ENCODE results near the gene LRRC59.
A peak's percentile ranks its signal among the peaks of the same experiment; 100 is the strongest.

The LRRC59 gene

DNA sequence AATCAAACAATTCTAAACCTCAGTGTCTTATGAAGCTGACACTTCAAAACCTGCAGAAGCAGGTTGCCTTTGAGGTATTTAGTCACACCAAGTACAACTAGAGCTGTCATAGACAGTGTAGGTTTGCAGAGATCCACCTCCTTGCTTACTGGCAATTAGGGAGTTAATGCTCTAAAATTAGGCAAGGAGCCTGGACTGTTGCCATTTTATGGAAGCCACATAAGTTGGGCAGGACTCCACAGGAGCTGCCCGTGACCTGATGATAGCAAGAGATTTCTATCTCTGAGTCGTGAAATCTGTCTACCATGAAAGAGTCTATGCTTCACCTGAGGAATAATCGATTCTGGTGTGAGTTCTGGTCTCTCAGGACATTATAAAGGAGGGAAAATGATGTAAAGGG lies 15.4 kb downstream of the LRRC59 start:
- DNase-seq: no peak

DNA sequence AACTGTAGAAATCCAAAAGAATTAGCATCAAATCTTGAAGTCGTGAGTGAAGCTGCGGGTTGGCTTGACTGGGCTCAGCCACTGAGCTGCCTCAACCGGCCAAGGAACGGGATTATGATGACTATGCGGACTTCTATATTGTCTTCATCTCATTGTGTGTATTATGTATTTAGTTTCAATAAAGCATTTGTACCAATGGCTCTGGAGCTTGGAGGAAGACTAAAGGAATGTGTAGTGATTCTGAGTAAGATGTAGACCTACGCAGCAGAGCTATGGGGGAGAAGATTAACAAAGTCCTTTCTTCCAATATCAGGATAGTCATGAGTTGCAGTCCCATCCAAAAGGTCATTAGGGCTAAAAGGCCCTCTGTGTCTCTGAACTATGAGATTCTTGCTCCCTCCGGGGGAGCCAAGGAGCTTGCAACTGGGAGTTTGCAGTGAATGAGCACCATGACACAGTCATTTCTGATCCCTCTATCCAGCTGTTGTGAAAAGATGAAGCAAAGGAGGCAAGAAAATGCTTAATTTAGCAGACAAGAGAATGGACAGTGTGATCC lies 16.0 kb downstream of the LRRC59 start:
- no peak for DNase-seq

DNA sequence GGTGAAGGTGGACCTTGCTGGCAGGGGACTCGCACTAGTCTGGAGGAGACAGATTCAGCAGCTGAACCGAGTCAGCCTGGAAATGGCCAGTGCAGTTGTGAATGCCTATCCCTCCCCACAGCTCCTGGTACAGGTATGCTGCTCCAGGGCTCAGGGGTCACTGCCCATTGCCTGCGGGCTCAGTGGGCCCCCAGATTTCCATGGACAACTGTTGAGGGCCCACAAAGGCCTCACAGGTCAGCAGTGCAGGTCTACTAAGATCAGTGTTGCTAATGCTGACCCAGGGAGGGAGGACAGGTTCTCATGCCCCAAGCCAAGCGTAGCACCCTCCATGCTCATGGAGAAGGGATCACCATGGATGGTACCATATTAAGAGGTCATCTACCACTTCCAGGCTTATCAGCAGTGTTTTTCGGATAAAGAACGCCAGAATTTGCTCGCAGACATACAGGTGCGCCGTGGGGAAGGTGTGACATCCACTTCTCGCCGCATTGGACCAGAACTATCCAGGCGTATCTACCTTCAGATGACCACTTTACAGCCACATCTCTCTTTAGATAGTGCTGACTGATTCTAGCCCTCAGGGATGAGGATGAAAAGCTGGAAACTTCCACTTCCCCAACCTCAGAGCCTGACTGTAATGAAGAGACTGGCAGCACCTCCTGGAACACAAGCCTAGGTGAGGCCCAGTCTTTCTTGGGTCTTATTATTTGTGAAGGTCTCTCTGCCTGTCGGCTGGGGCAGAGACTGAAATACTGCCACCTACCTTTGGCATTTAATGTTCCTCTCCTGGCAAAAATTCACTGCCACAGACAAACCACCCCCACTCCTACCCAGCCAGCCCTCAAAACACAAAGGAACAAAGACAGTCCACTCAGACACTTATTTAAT lies 16.7 kb downstream of the LRRC59 start:
- DNase-seq: no peak

DNA sequence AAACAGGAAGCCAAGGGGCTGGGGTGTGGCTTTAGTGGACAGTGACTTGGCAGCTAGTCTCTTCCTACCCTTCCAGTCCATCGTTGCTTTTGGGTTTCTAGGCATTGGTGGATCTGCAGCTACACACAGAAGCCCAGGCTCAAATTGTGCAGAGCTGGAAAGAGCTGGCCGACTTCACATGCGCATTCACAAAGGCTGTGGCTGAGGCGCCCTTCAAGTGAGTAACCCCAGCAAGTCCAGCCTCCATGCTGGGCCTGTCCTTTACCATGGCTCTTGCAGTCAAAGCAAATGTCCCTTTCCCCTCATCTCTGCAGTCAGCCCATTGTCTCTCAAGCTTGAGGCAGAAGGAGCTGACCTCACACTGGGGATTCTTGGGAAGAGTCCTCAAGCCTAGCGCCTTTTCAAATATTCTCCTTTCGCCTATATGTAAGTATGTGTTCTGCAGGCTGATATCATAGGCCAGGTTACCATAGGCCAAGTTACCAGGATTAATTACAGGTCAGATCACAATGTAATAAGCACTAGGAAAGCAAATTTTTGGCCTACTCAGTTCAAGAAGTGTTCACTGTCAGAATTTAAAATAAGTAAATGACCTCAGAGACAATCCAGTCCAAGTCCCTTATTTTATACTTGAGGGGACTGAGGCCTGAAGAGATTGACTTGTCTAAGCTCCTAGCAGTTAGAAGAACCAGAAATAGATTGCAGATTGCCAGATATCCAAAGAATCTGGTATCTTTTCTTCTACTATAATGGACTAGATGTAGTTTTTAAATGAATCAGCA lies 17.8 kb downstream of the LRRC59 start:
- no peak for DNase-seq

DNA sequence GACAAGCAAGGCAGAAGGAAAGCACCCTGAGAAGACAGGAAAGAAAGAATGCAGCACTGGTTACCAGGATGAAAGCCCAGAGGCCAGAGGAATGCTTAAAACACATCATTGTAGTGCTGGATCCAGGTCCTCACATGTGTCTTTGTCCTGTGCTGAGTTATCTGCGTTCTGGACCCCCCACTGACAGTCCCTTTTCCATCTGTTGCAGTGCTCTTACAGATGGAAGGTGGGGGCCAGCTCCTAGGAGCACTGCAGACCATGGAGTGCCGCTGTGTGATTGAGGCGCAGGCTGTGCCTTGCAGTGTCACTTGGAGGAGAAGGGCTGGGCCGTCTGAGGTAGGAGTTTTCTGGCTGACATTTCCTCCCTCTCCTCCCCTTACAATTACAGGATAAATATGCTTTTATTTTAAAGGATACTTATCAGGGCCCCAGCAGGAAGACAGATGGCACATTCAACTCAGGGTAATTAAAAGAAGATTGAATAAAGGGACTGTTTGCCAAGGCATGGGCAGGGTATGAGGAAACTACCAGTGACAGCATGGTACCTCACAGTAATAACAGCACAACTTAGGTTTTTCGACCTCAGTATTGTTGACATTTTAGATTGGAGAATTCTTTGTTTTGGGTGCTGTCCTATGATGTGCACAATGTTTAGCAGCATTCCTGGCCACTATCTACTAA lies 21.3 kb downstream of the LRRC59 start:
- DNase-seq: no peak

DNA sequence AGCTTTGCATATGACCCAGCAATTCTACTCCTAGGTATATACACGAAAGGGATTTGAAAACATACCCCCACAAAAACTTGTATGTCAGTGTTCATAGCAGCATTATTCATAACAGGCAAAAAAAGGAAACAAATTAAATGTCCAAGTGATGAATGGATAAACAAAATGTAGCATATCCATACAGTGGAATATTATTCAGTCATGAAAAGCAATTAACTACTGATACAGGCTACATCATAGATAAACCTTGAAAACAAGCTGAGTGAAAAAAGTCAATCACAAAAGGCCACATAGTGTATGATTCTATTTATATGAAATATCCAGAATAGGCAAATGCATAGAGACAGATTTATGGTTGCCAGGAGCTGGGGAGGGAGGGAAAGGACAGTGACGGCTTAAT lies 23.6 kb downstream of the LRRC59 start:
- no peak for DNase-seq

DNA sequence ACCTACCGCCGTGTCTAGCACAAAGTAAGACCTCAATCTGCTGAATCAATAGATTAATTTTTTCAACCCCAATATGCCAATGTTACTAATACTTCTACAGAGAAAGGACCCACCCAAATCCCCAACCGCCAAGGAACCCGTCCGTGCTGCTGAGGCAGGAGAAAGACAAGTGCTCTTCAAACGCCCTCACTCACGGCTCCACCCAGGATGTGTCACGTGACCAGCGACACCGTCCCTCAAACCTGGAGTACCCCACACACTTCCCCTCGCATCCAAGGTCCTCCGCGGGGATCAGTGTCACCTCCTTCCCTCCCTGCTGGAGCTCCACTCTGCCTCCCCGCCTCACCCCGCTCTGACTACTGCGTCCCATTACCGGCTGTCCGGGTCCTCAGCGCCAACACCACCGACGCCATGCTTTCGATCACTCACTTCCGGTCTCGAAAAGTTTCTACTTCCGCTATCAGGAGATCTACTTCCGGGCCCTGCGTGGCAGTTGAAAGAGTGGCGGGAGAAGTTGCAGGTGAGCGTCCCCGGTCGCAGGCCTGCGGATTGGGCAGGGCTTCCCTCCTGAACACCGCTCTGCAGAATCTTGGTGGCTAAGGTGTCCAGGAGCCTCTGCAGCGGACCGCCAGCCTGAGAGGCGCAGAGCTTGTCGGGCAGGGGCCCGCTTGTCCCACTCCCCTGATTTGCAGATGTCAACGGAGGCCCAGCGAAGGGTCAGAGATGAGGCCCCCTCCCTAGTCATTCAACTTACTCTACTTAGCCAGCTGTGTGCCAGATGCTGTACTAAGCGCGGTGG lies 24.4 kb downstream of the LRRC59 start, which contains the start of the genes EME1 and MRPL27:
TSS of gene EME1 (plus strand) at position 472 of the 799 bp plus-strand sequence. CDS start 1,980 bp downstream, outside the sequence.
TSS of gene MRPL27 (minus strand) at position 427 of the 799 bp plus-strand sequence. CDS start at position 413, 14 bp downstream.
- DNase-seq: peak; percentile 82

DNA sequence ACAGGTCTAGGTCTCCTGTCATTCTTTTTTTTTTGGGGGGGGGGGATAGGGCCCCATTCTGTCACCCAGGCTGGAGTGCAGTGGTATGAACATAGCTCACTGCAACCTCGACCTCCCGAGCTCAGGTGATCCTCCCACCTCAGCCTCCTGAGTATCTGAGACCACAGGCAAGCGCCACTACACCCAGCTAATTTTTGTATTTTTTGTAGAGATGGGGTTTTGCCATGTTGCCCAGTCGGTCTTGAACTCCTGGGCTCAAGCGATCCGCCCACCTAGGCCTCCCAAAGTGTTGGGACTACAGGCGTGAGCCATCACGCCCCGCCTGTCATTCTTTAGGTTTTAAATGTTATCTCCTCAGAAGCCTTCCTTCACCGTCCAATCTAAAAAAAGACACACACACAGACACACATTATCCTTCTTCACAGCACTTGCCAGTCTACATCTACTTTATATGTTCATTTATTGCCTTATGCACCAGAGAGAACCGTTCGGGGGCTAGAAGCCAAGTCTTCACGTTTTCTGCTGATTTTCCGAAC lies 25.0 kb downstream of the LRRC59 start:
- no peak for DNase-seq

DNA sequence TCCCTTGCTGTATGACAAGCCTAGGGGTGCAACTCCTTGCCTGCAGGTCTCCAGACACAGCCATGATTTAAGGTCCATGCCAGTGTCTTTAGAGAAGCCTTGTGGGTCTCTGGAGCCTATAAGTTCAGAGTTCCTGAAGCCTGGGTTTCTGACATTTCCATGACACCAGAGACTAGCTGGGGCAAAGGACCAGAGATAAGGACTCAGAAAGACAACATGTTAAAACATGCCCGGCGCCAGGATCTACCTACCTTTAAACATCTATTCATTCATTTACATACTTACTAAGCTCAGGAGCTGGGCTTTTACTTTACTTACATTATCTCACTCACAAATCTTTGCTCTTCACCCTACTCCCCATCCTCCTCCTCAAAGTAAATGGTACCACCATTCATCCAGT lies 25.8 kb downstream of the LRRC59 start:
- no peak for DNase-seq

DNA sequence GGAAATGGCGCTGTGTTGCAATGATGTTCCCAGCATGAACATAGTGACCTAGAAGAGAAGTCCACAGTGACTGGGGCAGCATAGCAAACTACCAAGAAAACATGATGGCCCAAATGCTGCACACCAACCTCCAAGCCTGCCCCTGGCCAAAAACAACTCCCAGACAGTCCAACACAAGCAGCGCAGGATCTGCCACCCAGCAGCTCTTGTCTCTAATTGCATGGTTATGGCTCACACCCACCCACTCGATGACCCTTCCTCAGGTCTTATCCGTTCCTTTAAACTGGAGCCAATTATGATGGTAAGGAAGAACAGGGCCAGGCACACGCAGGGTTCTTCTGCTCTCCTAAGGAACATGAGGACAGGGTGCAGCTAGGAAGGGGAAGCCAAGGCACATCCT lies 27.3 kb downstream of the LRRC59 start:
- DNase-seq: no peak

DNA sequence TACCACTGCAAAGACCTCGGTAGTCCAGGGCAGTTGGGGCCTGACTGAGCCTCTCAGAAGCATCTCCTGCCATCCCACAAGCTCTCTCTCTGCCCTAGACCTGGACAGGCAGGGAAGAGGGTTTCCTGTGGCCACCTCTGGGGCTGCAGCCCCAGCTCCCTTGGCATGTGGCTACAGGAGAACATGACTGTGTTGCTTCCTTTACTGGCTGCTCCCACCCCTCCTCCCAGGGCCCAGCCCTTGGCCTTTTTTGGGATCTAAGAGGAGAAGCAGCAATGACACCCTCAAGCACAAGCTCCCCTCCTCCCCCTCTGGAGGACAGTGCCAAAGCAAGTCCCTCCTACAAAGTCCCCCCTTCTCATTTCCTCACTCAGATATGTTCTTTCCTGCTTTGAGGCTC lies 29.9 kb downstream of the LRRC59 start:
- no peak for DNase-seq

DNA sequence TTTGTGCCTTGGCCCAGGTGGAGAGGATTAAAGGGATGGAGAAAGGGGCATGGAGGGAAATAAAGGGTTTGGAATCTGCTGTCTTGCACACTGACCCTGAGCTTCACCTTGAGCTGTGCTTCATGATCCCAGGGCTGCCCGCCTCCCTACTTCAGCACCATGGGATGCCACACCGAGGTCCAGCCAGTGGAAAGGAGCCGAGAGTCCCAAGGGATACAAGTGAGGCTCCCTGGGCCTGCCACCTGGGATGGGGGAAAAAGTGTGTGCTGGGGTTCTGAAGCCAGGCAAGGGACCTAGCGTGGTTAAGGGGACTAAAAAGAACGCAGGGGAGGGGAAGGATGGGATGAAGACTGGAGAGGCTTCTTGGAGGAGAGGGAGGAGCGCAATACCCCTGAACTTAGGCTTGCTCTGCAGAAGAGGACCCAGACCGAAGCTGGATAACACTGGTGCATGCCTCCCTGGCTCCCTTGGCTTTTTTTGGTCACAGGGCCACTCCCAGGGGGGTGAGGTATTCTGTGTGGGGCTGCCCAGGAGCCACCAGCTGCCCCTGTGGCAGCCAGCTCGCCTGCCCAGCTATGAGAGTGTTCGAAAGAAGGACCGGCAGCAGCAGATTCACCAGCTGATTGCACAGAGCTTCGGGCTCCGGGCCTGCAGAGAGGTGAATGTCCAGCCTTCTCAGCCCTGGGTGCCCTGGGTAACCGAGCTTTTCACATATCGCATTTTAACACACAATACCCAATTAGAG lies 31.5 kb downstream of the LRRC59 start:
- DNase-seq: no peak

DNA sequence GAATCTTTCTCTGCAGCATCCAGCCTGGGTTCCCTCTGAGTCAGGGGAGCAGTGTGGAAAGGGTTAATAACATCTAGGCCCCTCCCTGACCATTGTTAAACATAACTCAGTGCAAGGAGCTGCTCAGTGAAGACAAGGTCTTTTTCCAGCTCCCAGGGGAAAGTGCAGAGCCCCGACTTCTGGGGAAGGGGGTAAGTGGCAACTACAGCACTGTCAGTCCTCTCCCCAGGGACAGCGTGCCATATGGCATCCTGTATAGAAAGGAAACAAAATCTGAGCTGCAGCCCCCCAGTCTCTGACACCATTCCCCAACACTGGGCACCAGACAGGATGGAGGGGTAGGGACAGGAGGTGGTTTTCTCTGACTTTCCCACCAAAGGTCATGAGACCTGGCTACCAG lies 32.2 kb downstream of the LRRC59 start:
- DNase-seq: no peak

DNA sequence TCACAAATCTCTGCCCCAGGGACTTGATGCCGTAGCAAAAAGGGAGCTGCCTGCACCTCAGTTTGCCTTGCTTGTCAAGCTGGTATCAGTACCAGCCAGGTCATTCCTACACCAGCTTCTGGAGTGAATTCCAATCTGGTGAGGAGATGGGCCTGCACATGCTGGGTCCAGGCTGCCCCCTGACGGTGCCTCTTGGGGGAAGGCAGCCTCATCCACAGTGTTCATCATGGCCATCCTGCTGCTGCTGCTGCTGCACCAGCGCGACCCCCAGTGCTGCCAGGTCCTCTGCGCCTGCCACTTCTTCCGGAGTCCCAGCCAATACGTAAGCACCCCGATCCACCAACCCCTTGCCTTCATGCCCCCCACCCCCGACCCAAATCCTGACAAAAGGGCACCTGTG lies 32.6 kb downstream of the LRRC59 start:
- DNase-seq: no peak

DNA sequence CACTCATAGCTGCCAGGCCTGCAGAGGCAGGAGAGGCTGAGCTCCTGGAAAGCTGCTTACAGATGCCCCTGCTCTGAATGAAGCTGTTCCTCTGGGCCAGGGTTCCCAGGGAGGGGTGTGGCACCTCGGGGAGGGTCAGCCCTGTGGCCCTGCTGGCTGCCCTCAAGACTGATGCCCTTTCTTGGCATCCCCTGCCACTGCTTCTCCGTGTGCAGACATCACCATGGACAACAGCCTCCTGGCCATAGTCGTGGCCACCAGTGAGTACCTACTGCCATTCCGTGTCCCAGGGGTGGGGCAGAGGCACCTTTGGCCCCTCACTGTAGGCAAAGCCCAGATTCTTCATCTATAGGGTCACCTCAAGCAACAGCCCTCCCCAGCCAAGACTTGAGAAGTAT lies 33.3 kb downstream of the LRRC59 start:
- no peak for DNase-seq

DNA sequence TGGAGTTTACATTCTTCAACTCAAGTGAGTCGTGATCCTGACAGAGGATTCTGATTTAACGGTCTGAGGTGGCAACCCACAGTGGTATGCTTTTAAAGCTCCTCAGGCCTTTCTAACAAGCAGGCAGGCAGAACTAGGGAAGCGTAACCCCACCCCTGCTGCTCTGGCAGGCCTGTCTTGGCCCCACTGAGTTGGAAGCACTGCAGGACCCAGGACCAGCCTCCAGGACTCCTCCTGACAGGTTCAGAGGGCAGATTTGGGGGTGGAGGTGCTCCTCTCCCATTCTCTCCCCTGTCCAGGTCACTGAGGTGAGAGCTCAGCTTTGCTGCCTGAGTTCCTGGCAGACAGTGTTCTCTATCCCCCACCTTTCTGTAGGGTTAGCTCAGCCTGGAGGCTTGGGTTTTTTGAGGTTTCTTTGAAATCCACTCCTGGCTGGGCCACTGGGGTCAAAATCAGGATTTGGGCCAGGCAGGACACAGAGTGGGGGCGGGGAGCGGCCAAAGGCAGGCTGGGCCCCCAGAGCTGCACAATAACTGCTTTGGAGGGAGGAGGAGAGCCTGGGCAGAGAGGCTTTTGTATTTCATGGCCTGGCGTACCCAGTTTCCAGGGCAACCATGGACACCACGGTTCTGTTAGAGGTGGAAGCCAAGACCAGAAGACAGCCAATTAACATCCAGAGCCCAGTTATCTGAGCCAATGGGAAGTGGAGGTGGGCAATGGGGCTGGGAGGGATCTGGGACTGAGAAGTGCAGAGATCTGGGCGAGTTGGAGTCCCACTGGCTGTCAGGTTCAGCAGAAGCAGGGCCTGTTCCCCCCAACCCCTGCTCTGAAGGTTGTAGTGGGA lies 33.9 kb downstream of the LRRC59 start:
- no peak for DNase-seq

DNA sequence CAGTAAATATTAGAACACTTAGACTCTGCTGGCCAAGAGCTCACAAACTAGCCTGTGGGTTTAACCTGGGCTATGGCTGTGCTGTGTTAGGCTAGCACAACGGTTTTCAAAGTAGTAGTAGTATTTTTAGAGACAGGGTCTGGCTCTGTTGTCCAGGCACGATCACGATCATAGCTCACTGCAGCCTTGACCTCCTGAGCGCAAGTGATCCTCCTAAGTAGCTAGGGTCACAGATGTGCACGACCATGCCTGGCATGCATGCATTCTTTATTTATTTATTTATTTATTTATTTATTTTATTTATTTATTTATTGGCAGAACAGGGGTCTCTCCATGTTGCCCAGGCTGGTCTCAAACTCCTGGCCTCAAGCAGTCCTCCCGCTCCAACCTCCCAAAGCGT lies 34.7 kb downstream of the LRRC59 start:
- no peak for DNase-seq

DNA sequence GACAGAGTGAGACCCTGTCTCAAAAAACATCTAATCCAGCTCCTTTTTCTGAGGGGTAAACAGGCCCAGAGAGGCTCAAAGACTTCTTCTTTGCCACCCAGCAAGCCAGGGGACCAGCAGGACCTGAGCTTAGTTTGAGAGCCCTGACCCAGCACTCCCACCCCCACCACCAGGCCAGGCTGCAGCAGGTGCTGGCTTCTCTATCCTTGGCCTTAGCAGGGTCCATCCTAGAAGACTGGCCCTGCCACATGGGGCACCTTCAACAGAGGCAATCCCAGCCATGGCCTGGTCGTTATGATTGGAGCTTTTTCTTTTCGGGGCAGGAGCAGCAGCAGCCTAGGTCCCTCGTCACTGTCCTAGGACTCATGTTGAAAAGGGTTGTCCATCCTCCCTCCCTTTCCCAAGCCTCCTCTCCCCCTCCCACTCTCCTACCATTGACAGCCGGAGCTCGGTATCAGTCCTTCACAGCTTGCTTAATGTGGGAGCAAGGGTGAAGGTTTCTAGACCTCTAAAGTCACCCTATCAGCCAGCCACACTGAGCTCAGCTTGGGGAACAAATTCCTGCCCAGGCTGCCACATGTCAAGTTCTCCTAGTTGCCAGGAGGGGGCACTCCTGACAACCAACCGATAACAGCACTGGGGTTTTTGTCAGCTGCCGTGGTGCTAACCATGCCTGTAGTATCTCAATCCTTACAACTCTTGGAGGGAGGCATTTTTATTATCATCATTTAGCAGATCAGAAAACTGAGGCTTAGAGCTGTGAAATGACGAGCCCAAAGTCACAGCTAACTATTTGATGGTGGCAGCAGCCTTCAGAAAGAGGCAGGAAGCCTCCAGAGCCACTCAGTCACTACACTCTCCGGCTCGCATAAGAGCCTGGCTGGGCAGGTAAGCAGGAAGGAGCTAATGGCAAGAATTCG lies 35.5 kb downstream of the LRRC59 start:
- no peak for DNase-seq

DNA sequence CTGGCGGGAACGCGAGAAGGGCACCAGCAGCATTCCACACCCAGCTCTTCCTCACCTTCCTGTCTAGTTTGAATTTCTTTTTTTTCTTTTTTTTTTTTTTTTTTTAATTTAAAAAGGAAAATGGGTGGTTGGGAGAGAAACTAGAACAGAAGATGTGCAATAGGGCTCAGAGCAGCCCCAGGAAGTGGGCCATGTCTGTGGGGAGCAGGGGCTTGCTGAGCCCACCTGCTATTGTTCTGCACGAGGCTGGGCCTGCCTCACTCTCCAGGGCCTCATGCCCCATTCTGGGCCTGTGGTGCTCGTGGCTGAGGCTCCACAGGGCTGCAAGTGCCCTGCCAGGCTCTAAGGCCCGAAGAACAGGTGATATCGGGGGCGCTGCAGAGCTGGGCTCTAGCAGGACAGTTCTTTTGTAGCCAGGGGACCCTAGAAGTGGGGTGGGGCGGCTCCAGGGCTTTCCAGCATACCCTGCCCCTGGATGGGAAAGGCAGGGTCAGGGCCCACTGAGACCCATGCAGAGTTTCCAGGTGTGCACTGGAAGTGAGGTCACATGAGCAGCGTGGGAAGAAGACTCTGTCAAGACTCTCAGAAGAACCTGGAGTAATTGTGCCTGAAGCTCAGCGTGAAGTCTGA lies 36.7 kb downstream of the LRRC59 start:
- DNase-seq: no peak
